ENCODE results near the gene MTX3. TPM values are rescaled to one million over a fixed set of nuclear protein-coding genes. Genes with fewer than 3 reads are reported as not detected.

MTX3 gene
- total and polyA plus RNA-seq, 2 experiments from 2014 or later, result 7.0 to 18.4 TPM

- Histone ChIP-seq H3K9ac (no peak overlapping the region), H3K9me2 (ENCODE audit: insufficient read depth) (no peaks in the 10 kb centered on the region), H4K20me1 (ENCODE audit: insufficient read depth) (no peaks in the 10 kb centered on the region), H3K9me3 (ENCODE audit: low read depth) (no peaks in the 10 kb centered on the region), H3K4me2 (ENCODE audit: unreplicated experiment) (no peak overlapping the region), H3K27ac (no peak overlapping the region), H3K36me3 (ENCODE audit: low read depth) (peaks cover 51% of the 10 kb centered on the region), H3K4me1 (ENCODE audit: insufficient read depth) (peaks cover 12% of the 10 kb centered on the region; the same call in 1 of the 2 replicates), H2AFZ (no peak overlapping the region), H3K4me3 (no peak overlapping the region), H3K27me3 (replicated peaks; ENCODE audit: insufficient read depth) (no peaks in the 10 kb centered on the region), H3F3A (ENCODE audit: insufficient read depth) (peaks cover 19% of the 10 kb centered on the region; the same call in 1 of the 2 replicates), H3K79me2 (ENCODE audit: insufficient read depth) (no peaks in the 10 kb centered on the region)
- TF ChIP-seq EZH2phosphoT487 (IDR thresholded peaks at IDR 0.05; ENCODE audit: insufficient read depth, low read depth) (no peak), EZH2 (IDR thresholded peaks at IDR 0.05; ENCODE audit: insufficient read depth, poor library complexity, severe bottlenecking) (no peak)
- 9 to 11% methylated on average over 1 of the region's 1 CpG for WGBS, 2 experiments (ENCODE audit: low coverage in 1 of 2, low lambda C conversion rate in 2 of 2, missing lambda C conversion rate in 2 of 2)
- in situ Hi-C loops (cut with MboI), result no loop called here
- no peak for DNase-seq
Observed at GRCh38 chr5:79982136-79982535, 8.9 kb downstream of the MTX3 start.

DNA sequence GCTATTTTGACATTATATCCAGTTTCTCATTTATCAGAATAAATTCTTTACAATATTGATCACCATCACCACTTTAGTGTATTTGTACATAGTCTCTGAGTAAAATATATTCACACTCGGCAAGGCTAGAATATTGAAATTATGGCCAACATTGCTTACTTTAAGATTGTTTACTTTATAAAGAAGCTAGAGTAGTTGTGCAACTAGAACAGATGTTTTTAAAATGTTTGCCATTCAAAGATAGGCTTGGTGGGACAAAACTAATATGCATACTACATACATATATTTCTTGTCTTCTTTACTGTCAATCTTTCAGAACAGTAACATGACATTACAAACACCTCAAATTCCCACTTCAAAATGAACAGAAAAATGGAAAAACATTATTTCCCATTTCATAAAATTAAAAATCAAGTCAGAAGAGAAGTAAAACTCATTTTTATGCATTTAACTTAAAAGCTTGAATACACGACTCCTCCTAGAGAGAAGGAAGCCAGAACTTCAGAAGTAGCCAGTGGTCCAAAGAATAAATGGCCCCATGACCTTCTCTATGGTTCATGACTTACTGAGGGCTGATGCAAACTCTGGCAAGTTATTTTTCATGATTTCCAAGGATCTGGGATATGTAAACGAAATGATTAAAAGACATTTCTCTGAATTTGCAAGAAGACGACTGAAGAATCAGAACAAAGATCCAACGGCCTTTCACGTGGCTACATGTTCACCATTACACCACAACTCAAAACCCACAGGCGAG is 14.1 kb downstream of the MTX3 start:
- H3K27me3 ChIP-seq (replicated peaks; ENCODE audit: insufficient read depth), result no peaks in the 10 kb centered on the region

GRCh38 chr5:79975422-79975821 is 15.6 kb downstream of the MTX3 start:
- H3K4me2 ChIP-seq (ENCODE audit: unreplicated experiment), result peak overlapping the region; percentile 41
- peaks cover 24% of the 10 kb centered on the region for H3K36me3 ChIP-seq (ENCODE audit: low read depth)
- peaks cover 49% of the 10 kb centered on the region for H3K4me1 ChIP-seq (ENCODE audit: insufficient read depth)
- DNase-seq, result peak; percentile 28
- H3K4me3 ChIP-seq, result peak overlapping the region; percentile 37
- H3F3A ChIP-seq (ENCODE audit: insufficient read depth), result peaks cover 35% of the 10 kb centered on the region
- in situ Hi-C loops (cut with MboI), result no loop called here
- H2AFZ ChIP-seq, result peak overlapping the region; percentile 25; the same call in 1 of the 2 replicates
- H4K20me1 ChIP-seq (ENCODE audit: insufficient read depth), result no peaks in the 10 kb centered on the region
- no peak overlapping the region for H3K9ac ChIP-seq
- H3K9me3 ChIP-seq (ENCODE audit: low read depth), result no peaks in the 10 kb centered on the region
- TF ChIP-seq EZH2 (IDR thresholded peaks at IDR 0.05; ENCODE audit: insufficient read depth, poor library complexity, severe bottlenecking), result no peak
- TF ChIP-seq EZH2phosphoT487 (IDR thresholded peaks at IDR 0.05; ENCODE audit: insufficient read depth, low read depth), result no peak
- H3K27ac ChIP-seq, result peak overlapping the region; percentile 50
- 69% methylated on average over 5 of the region's 5 CpGs for WGBS, 2 experiments (ENCODE audit: low coverage in 1 of 2, low lambda C conversion rate in 2 of 2, missing lambda C conversion rate in 2 of 2)
- no peaks in the 10 kb centered on the region for H3K79me2 ChIP-seq (ENCODE audit: insufficient read depth)
- H3K9me2 ChIP-seq (ENCODE audit: insufficient read depth), result no peaks in the 10 kb centered on the region; the same call in 1 of the 2 replicates
- H3K27me3 ChIP-seq (replicated peaks; ENCODE audit: insufficient read depth), result no peaks in the 10 kb centered on the region

More for the DNA sequence above, 14.1 kb downstream of the MTX3 start:
- Histone ChIP-seq H2AFZ (no peak overlapping the region), H3K27ac (no peak overlapping the region), H3K79me2 (ENCODE audit: insufficient read depth) (no peaks in the 10 kb centered on the region), H3K4me3 (no peak overlapping the region), H4K20me1 (ENCODE audit: insufficient read depth) (no peaks in the 10 kb centered on the region), H3K9me3 (ENCODE audit: low read depth) (no peaks in the 10 kb centered on the region), H3K9me2 (ENCODE audit: insufficient read depth) (no peaks in the 10 kb centered on the region; the same call in 1 of the 2 replicates), H3K4me2 (ENCODE audit: unreplicated experiment) (no peak overlapping the region), H3K36me3 (ENCODE audit: low read depth) (peaks cover 27% of the 10 kb centered on the region), H3F3A (ENCODE audit: insufficient read depth) (peaks cover 35% of the 10 kb centered on the region), H3K4me1 (ENCODE audit: insufficient read depth) (peaks cover 36% of the 10 kb centered on the region), H3K9ac (no peak overlapping the region)
- 73 to 76% methylated on average over 7 of the region's 7 CpGs for WGBS, 2 experiments (ENCODE audit: low coverage in 1 of 2, low lambda C conversion rate in 2 of 2, missing lambda C conversion rate in 2 of 2)
- no peak for DNase-seq
- no peak for TF ChIP-seq EZH2 (IDR thresholded peaks at IDR 0.05; ENCODE audit: insufficient read depth, poor library complexity, severe bottlenecking)
- TF ChIP-seq EZH2phosphoT487 (IDR thresholded peaks at IDR 0.05; ENCODE audit: insufficient read depth, low read depth), result no peak
- in situ Hi-C loops (cut with MboI), result no loop called here

DNA sequence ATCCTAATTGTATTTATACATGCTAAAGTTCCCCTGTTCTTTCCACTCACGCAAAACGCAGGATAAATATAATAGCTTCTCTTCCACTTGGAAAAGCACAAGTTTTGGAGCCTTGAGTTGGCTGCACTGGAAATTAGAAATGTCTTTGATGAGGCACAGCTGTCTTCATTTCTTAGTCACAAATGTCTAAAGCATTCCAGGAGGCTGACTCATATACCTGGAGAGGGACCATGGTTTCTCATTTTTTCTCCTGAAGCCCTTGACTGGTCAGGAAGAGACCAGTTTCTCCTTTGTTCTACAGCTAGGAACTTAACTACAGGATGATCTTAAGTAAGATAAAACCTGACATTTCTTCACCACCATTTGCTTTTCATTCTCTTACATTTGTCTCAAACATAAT is 16.2 kb downstream of the MTX3 start:
- peak overlapping the region; percentile 41 for H3K4me2 ChIP-seq (ENCODE audit: unreplicated experiment)
- in situ Hi-C loops (cut with MboI), result no loop called here
- WGBS, 2 experiments (ENCODE audit: low coverage in 1 of 2, low lambda C conversion rate in 2 of 2, missing lambda C conversion rate in 2 of 2), result 3 to 8% methylated on average over 2 of the region's 2 CpGs

More for the DNA sequence above, 16.2 kb downstream of the MTX3 start:
- no peaks in the 10 kb centered on the region; the same call in 1 of the 2 replicates for H3K9me2 ChIP-seq (ENCODE audit: insufficient read depth)
- H3K9me3 ChIP-seq (ENCODE audit: low read depth), result no peaks in the 10 kb centered on the region
- H3K4me1 ChIP-seq (ENCODE audit: insufficient read depth), result peaks cover 49% of the 10 kb centered on the region
- H3K36me3 ChIP-seq (ENCODE audit: low read depth), result peaks cover 19% of the 10 kb centered on the region
- H3K4me3 ChIP-seq, result peak overlapping the region; percentile 37
- H3F3A ChIP-seq (ENCODE audit: insufficient read depth), result peaks cover 35% of the 10 kb centered on the region
- H3K79me2 ChIP-seq (ENCODE audit: insufficient read depth), result no peaks in the 10 kb centered on the region
- TF ChIP-seq EZH2phosphoT487 (IDR thresholded peaks at IDR 0.05; ENCODE audit: insufficient read depth, low read depth), result no peak
- TF ChIP-seq EZH2 (IDR thresholded peaks at IDR 0.05; ENCODE audit: insufficient read depth, poor library complexity, severe bottlenecking), result no peak
- H4K20me1 ChIP-seq (ENCODE audit: insufficient read depth), result no peaks in the 10 kb centered on the region
- no peak overlapping the region for H3K9ac ChIP-seq
- H3K27ac ChIP-seq, result peak overlapping the region; percentile 50
- peak; percentile 81 for DNase-seq
- no peaks in the 10 kb centered on the region for H3K27me3 ChIP-seq (replicated peaks; ENCODE audit: insufficient read depth)
- H2AFZ ChIP-seq, result peak overlapping the region; percentile 25; the same call in 1 of the 2 replicates

Measured in GM23248 (cell line).